ENCODE data around the gene MTCH1.

The MTCH1 gene

GRCh38 chr6:37020812-37021211 lies 34.8 kb upstream of the MTCH1 start:
- TF ChIP-seq, protein P1, sequence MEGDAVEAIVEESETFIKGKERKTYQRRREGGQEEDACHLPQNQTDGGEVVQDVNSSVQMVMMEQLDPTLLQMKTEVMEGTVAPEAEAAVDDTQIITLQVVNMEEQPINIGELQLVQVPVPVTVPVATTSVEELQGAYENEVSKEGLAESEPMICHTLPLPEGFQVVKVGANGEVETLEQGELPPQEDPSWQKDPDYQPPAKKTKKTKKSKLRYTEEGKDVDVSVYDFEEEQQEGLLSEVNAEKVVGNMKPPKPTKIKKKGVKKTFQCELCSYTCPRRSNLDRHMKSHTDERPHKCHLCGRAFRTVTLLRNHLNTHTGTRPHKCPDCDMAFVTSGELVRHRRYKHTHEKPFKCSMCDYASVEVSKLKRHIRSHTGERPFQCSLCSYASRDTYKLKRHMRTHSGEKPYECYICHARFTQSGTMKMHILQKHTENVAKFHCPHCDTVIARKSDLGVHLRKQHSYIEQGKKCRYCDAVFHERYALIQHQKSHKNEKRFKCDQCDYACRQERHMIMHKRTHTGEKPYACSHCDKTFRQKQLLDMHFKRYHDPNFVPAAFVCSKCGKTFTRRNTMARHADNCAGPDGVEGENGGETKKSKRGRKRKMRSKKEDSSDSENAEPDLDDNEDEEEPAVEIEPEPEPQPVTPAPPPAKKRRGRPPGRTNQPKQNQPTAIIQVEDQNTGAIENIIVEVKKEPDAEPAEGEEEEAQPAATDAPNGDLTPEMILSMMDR (IDR thresholded peaks at IDR 0.05), result no peak

DNA sequence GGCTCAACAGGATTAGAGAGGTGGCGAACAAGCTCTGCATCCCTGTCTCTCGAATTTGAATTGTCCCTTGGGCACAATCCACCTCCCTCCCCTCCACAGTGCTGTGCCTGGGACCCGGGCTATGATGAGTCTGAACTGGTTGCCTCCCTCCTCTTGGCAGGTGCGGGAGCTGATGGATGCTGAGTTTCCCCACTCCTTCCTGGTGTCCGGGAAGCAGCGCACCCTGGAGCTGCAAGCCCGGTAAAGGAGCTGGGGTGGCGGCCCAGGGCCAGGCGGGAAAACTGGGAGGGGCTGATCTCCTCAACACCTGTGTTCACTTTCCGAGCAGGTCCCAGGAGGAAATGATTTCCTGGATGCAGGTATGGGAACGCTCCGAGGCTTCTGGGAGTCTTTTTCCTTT lies 34.4 kb upstream of the MTCH1 start:
- TF ChIP-seq, protein P1 (IDR thresholded peaks at IDR 0.05), result no peak

DNA sequence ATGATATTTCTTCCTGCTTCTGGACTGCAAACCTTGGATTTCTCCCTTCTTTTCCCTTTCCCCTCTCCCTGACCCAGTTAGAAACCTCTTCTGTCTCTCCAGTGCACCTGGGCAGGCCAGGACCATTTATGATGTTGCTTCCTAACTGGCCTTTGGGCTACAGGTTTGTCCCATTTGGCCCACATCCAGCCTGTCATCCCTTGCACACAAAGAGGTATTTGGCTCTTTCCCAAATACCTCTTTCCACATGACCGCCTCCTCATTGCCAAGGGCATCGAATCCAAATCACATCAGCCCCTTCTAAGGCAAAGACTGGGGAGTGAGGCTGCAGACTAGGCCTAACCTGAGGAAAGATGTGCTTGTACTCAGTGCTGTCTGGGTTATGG lies 33.1 kb upstream of the MTCH1 start:
- TF ChIP-seq, protein P1 (IDR thresholded peaks at IDR 0.05), result no peak

- TF ChIP-seq, protein P1 (IDR thresholded peaks at IDR 0.05), result peak; percentile 89
These were observed 32.4 kb upstream of the MTCH1 start for GRCh38 chr6:37018198-37019064.

GRCh38 chr6:37017606-37018197 lies 31.7 kb upstream of the MTCH1 start:
- TF ChIP-seq, protein P1 (IDR thresholded peaks at IDR 0.05), result no peak

DNA sequence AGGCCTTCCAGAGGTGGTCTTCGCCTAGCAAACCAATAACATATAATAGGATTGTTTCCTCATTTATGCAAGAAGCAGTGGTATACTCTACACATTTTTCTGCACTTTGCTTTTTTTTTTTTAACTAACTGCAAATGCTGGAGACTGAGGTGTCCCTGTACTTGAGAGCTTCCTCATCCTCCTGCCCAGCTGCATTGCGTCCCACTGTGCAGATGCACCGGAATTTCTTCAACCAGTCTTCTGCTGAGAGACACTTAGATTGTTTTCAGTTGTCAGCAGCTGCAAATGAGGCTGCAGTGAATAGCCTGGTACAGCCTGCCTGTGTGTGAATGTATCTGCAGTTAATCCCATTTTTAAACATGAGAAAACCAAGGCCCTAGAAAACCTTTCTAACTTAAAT lies 31.0 kb upstream of the MTCH1 start:
- TF ChIP-seq, protein P1 (IDR thresholded peaks at IDR 0.05), result no peak

GRCh38 chr6:37015532-37015931 lies 29.5 kb upstream of the MTCH1 start:
- TF ChIP-seq, protein P1 (IDR thresholded peaks at IDR 0.05), result no peak
